Measurements from ENCODE around the gene SUMO3.
"Not testable (repeated sequence)": the region's sequence is repeated elsewhere in the genome, so short reads cannot be mapped to it uniquely, and the experiment has no call there.

Gene SUMO3

GRCh38 chr21:44834951-44835646, 17.2 kb upstream of the SUMO3 start:
- no peak for TF ChIP-seq CTCF (IDR thresholded peaks at IDR 0.05)
- no peak for DNase-seq (ENCODE audit: low spot score)
- Histone ChIP-seq H3K27ac (no peak overlapping the region), H3K4me3 (no peak overlapping the region)

GRCh38 chr21:44834231-44834950, 16.5 kb upstream of the SUMO3 start:
- Histone ChIP-seq H3K4me3 (no peak overlapping the region), H3K27ac (no peak overlapping the region)
- TF ChIP-seq CTCF (IDR thresholded peaks at IDR 0.05), result no peak
- no peak for DNase-seq (ENCODE audit: low spot score)

- TF ChIP-seq CTCF (IDR thresholded peaks at IDR 0.05), result no peak
- DNase-seq (ENCODE audit: low spot score), result no peak
- Histone ChIP-seq H3K27ac (no peak overlapping the region), H3K4me3 (no peak overlapping the region)
Measured at GRCh38 chr21:44833663-44834062, 15.8 kb upstream of the SUMO3 start.

GRCh38 chr21:44832516-44833255, 14.8 kb upstream of the SUMO3 start:
- not testable (repeated sequence) for H3K4me3 ChIP-seq; DNase-seq (ENCODE audit: low spot score); H3K27ac ChIP-seq

- no peak for TF ChIP-seq CTCF (IDR thresholded peaks at IDR 0.05)
- Histone ChIP-seq H3K4me3 (no peak overlapping the region), H3K27ac (no peak overlapping the region)
- DNase-seq (ENCODE audit: low spot score), result no peak
Measured at GRCh38 chr21:44831227-44831860, 13.5 kb upstream of the SUMO3 start.

GRCh38 chr21:44829507-44830092, 11.7 kb upstream of the SUMO3 start:
- TF ChIP-seq CTCF (IDR thresholded peaks at IDR 0.05), result no peak
- Histone ChIP-seq H3K27ac (no peak overlapping the region), H3K4me3 (no peak overlapping the region)
- DNase-seq (ENCODE audit: low spot score), result no peak
